SKM-1 (cell line): ENCODE measurements around the gene RGL1.
"Not testable (repeated sequence)": the region's sequence is repeated elsewhere in the genome, so short reads cannot be mapped to it uniquely, and the experiment has no call there.

ENCODE experiments used
- DNase-seq: peaks from one replicate; lab custom pipeline; 2025; ENCODE audit not compliant: unreplicated experiment; lab: John Stamatoyannopoulos, UW

Gene RGL1

DNA sequence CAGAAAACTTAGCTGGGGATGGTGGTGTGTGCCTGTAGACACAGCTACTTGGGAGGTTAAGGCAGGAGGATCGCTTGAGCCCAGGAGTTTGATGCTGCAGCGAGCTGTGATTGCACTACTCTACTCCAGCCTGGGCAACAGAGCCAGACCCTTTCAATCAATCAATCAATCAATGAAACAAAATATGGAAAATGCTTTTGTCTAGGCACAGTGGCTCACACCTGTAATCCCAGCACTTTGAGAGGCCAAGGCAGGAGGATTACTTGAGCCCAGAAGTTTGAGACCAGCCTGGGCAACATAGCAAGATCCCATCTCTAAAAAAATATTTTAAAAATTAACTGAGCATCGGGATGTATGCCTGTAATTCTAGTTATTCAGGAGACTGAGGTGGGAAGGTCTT, 19.0 kb upstream of the RGL1 start:
- DNase-seq = not testable (repeated sequence)

DNA sequence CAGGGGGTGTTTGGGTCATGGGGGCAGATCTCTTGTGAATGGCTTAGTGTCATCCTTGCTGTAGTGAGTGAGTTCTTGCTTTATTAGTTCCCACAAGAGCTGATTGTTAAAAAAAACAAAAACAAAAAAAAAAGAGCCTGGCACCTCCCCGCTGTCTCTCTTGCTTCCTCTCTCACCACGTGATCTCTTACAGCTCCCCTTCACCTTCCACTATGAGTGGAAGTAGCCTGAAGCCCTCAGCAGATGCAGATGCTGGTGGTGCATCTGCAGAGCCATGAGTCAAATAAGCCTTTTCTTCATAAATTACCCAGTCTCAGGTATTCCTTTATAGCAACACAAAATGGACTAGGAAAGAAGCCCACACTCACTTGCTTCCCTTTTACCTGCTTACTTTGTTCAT, 17.2 kb upstream of the RGL1 start:
- DNase-seq = no peak

DNA sequence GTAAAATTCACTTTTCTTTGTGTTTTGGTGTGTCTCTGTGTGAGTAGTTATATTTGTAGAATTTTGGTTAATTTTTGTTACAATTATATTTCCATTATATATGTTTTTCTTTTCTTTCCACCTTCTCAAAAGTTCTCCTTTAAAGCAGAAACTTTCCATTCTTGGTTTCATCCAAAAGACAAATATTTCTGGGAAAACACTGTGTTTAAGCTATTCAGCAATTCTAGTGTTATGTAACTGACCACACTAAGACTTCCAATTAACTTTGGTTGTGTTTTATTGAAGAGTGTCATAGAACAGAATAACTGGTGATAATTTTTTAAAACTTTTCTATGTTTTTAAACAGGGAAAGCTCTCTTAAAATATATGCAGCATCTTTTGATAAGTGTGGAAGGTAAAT, 13.6 kb upstream of the RGL1 start:
- DNase-seq = no peak

DNA sequence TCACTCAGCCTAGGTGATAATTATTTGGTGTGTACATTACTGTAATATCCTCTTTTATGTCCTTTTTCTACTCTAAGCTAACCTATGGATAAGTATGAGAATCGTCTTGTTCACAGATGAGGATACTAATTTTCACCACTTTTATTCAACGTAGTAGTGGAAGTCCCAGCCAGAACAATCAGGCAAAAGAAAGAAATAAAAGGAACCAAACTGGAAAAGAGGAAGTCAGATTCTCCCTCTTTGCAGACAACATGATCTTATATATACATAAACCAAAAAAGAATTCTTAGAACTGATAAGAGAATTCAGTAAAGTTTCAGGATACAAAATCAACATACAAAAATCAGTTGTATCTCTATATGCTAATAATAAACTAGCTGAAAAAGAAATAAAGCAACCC, 12.6 kb upstream of the RGL1 start:
- DNase-seq = peak; percentile 20

- DNase-seq = no peak
Observed at GRCh38 chr1:183794088-183794487, 10.8 kb upstream of the RGL1 start.

- no peak for DNase-seq
Observed at GRCh38 chr1:183800449-183800848, 4.5 kb upstream of the RGL1 start.

GRCh38 chr1:183801649-183802048, 3.3 kb upstream of the RGL1 start:
- DNase-seq = no peak

- DNase-seq = no peak
Observed at GRCh38 chr1:183804387-183804786, 533 bp upstream of the RGL1 start.

GRCh38 chr1:183806125-183806524, 1.2 kb downstream of the RGL1 start:
- no peak for DNase-seq

- no peak for DNase-seq
Observed at GRCh38 chr1:183806675-183807074, 1.8 kb downstream of the RGL1 start.

DNA sequence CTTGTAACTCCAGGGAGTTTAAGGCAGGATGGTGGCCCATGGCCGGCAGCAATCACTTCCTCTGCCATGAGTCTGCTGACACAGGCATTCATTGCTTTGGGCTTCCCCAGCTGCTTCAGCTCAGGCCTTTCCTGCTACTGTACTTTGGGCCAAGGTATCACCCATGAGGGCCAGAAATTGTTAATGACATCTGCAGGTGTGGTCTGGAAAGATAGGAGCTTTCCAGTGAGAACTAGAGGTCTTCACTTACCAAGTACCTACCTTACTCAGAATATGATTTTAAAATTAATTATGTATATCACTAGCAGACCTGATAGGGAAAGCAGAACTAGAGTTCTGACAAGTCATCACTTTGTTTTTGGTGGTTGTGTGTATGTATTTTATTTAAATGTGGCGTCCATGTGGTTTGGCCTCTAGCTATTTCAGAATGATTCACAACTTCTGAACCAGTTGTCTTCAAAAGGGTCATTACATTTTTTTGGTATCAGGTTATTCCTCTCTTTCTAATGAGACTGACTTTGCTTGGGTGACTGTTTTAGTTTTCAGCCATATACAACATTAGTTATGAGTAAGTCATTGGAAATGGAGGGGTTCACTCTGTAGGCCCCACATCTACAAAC, 2.7 kb downstream of the RGL1 start:
- DNase-seq = no peak

- no peak for DNase-seq
Observed at GRCh38 chr1:183808296-183809027, 3.5 kb downstream of the RGL1 start.

DNA sequence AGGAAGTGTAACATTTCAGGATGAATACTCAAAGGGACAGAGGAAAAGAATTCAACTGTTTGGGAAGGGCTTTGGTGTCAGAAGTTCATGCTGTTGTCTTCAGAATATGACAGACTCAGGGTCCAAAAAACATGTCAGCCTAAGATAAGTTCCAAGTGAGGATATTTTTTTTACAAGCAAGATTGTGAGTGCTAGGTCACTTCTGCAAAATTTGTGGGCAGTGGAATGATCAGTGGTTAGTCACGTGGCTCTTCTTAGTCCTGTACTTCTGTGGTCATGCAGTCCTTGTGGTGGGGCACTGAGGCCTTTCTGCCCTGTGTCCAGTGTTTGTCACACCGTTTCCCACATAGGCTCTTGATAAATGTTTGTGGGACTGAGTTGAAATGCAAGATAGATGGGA, 5.2 kb downstream of the RGL1 start:
- DNase-seq = peak; percentile 37

DNA sequence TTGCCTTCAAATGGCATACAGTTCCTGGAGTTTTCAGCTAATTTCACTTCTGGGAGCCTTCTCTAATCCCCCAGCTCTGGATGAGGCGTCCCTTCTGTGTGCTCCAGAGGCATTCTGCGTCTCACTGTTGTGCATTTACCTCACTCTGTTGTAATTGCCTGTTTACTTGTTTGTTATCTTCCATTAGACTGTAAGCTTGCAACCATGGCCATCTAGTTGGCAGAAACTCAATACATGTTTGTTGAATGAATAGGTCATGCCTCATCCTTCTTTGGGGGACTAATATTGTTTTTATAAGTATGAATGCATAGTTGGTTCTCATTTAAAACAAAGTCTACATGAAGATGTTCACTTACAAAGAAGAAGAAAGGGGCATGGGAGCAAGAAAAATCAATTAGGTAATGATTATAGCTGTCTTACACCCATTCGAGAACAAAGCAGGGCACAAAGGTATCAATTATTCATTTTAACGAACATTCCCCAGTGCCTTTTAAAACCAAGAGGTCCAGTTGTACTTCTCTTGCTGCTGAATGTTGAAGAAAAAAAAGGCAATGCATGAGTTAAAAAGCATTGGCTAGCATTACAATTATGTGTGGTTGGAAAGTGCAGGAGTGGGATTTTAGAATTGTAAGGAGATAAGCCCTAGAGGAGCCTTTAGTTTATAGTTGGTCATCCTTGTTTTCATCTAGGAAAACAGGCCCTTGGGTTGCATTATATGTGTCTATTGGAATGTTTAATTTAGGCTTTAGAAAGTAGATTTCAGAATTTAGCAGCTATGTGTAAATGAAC, 6.0 kb downstream of the RGL1 start:
- DNase-seq = no peak

- no peak for DNase-seq
Observed at GRCh38 chr1:183812128-183812527, 7.2 kb downstream of the RGL1 start.

DNA sequence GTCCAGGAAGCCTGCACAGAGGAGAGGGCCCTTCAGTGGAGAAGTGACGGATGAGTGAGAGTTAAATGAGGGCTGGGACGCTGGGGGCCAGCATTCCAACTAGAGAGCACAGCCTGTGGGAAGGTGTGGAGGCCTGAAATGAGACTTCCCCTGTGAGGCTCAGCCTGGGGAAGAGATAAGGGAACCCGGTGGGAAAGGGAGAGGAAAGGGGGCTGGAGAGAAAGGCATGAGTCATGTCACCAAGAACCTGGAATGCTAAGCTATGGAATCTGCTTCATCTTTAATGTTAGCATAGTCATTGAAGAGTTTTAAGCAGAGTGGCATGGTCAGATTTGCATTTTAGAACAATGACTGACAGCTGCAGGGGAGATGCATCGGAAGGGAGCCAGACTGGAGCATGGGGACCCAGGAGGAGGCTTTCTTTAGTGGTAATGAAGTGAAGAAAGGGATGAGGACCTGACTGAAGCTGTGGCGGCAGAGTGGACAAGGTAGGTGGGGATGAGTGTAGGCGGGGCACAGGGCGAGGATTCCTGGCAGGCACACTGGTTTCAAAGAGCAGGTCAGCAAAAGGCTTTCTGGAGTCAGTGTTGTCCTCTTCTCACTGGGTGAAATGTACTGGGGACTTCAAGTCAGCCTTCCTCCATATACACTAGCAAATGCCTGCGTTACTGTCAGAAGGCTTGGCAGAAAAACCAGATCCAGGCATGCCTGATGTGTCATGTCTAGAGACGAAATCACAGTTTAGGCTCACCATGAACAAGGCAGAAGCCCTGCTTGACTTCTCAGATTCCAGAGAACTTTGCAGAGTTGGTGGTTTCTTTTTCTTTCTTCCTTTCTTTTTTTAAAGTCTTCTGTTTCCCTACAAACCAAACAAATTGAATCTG, 8.0 kb downstream of the RGL1 start:
- no peak for DNase-seq

DNA sequence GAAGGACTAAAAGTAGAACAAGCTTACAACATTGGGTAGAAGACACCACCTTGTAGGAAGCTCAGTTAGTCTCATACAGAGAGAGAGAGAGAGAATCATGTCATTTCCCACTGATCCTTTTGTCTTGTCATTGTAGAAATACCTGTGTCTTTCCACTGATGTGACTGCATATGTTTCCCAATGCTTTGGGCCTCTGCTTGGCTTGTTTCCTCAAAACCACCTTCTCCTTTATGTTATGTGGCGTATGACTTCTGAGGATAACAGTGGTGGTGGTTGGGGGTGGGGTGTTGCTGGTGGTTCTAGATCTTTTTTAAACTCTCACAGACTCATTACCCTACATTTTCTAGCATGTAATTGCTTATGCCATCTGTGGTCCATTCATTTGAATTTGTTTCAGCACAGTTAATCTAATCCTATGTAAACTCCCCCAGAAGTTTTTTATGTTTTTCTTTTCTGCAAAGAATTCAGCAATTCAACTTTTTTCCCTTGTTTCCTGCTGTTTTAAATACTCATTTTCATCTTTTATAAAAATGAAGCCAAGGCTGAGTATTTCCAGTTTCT, 9.3 kb downstream of the RGL1 start:
- DNase-seq = peak; percentile 43

DNA sequence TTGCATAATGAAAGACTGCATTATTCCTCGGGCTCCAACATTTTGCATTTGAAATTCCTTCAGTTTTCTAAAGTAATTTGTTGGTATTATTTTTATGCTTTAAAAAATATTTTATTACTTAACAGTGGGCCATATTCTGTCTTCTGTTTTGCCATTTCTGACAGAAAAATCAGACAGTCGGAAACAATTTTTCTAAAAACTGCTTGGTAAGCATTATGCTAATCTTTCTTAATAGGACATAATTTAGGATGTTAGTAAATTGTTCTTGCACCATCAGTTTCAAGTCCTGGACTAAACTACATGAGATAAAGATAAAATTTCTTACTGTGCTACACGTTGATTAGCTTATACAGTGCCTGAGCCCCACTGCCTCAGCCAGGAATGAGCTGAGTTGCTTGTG, 11.2 kb downstream of the RGL1 start:
- DNase-seq = no peak

- no peak for DNase-seq
Observed at GRCh38 chr1:183817576-183818288, 12.8 kb downstream of the RGL1 start.

DNA sequence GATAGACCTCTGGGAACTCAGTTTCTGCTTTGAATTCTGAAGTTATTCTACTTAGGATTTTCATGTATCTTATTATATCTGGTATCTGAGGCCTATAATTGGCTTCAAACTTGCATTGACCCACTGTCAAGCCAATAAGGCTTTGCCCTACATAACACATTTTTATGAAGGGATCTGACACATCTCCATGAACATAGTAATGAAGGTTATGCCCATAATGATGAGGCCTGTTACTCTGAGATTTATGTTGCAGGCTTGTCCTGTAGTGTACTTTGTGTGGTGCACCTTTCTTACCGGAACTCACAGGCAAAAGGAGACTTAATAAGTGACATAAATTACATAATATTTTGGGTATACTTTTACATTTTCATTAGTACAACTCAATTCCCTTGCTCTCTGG, 14.1 kb downstream of the RGL1 start:
- DNase-seq = no peak
